Stomach (tissue), 9 donors: ENCODE data around the gene REEP2. TPM values are rescaled to one million over a fixed set of nuclear protein-coding genes. Genes with fewer than 3 reads are reported as not detected.

Experiments
- DNase-seq, 2 donors: peaks; one replicate each; pipeline versions ENCODE4 v3.0.0 to v3.0.0-alpha.2; 2013 to 2019
- H3K27ac ChIP-seq, 5 donors: fragments of 200-600 bp in 4 of 5; sonication (generic) in 4 of 5; one replicate each; pipeline ENCODE4 v1.5.1; 2013 to 2019; ENCODE audit warnings: mild to moderate bottlenecking in 1 of 5, moderate library complexity in 1 of 5
- H3K27me3 ChIP-seq, 3 donors: fragments of 200-600 bp; sonication (generic); one replicate each; pipeline ENCODE4 v1.5.1; 2017 to 2019; ENCODE audit warnings: mixed run types in 1 of 3
- H3K36me3 ChIP-seq, 4 donors: fragments of 200-600 bp; sonication (generic); 1 replicate in 3 of 4; 2 replicates in 1 of 4; pipeline ENCODE4 v1.5.1; 2016 to 2019
- H3K4me1 ChIP-seq, 4 donors: fragments of 200-600 bp; sonication (generic); one replicate each; pipeline ENCODE4 v1.5.1; 2016 to 2019
- H3K4me3 ChIP-seq, 4 donors: fragments of 200-600 bp; sonication (generic) in 3 of 4; one replicate each; pipeline ENCODE4 v1.5.1; 2016 to 2019; ENCODE audit warnings: mild to moderate bottlenecking in 1 of 4
- H3K9me3 ChIP-seq, 4 donors: fragments of 200-600 bp; sonication (generic); one replicate each; pipeline ENCODE4 v1.5.1; 2016 to 2019
- CTCF ChIP-seq, 7 experiments: fragments of 450-650 bp in 4 of 7; fragments of 200-600 bp in 3 of 7; sonication (generic) in 3 of 7; IDR thresholded peaks; one replicate each; pipeline ENCODE4 v1.5.1; 2016 to 2019; ENCODE audit warnings: antibody characterized with exemption in 7 of 7, control low read depth in 2 of 7, mild to moderate bottlenecking in 1 of 7
- EP300 ChIP-seq: sonication (generic); formaldehyde crosslinking; IDR thresholded peaks from one replicate; pipeline ENCODE4 v1.6.1; 2017; ENCODE audit warnings: antibody characterized with exemption
- POLR2A ChIP-seq, 4 donors: fragments of 450-650 bp; IDR thresholded peaks; one replicate each; pipeline ENCODE4 v1.6.1; 2016; ENCODE audit warnings: antibody characterized with exemption in 4 of 4, control low read depth in 2 of 4, mild to moderate bottlenecking in 1 of 4, moderate library complexity in 1 of 4
- POLR2AphosphoS5 ChIP-seq, 3 donors: sonication (generic); formaldehyde crosslinking; IDR thresholded peaks; one replicate each; pipeline ENCODE4 v1.6.1; 2016; ENCODE audit warnings: antibody characterized with exemption in 3 of 3
- WGBS, 5 donors: extraction: QIAGEN DNeasy Blood & Tissue Kit in 3 of 5; methylation state at CpG; one replicate each; pipeline versions ENCODE4 v1.1.5 to v1.1.7; 2013 to 2018; 5-methylcytosine and 5-hydroxymethylcytosine counted together
- intact Hi-C: fragments of 100-400 bp; cut with DNase I; formaldehyde crosslinking; loops from one replicate; pipeline ENCODE4 v1.15.1; 2023; ENCODE audit warnings: low total_unique reads
- polyA plus RNA-seq, 3 donors: library from polyadenylated mRNA; stranded (reverse); fragments of 200-250 nt; gene quantifications; one replicate each; pipeline ENCODE4 v1.2.3, GENCODE V29; 2013
- total RNA-seq, 5 donors: library from RNA; depleted of rRNA; stranded (reverse); fragments of >200 nt; gene quantifications; one replicate each; pipeline versions ENCODE4 v1.1.0 to v1.2.3, GENCODE V29; 2014 to 2016
- donor health status: healthy with polysubstance abuse.
- donor health status: Bipolar disorder and iron deficiency.
- donor health status: healthy.

REEP2 gene
- total and polyA plus RNA-seq, 8 donors = 2.1 to 73.3 (median 5.1) TPM; not detected in 2

DNA sequence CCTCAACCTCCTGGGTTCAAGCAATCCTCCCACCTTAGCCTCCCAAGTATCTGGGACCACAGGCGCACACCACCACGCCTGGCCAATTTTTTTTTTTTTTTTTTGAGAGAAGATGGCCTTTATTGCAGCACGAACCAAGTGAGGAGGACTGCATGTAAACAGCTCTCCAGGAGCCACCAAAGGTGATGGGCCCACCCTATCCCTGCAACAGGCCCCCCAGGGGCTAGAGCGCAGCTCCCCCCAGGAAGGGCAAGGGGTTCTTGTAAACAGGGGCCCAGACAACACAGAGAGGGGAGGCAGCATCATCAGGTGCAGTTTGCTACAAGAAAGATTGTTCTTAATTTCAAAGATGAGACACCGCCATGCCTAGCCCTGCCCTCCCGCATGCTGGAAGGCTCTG lies 13.9 kb downstream of the REEP2 start:
- 83 to 94% (median 90%) methylated on average over 6 of the region's 6 CpGs for WGBS, 5 donors
- TF ChIP-seq CTCF (IDR thresholded peaks at IDR 0.05) = no peak
- TF ChIP-seq POLR2A (IDR thresholded peaks at IDR 0.05) = no peak
- TF ChIP-seq POLR2AphosphoS5 (IDR thresholded peaks at IDR 0.05) = no peak
- no peak for TF ChIP-seq EP300
- intact Hi-C loops = no loop called here
- H3K4me1 ChIP-seq = peaks cover 3 to 11% (median 9%) of the 10 kb centered on the region in 4 donors
- H3K4me3 ChIP-seq = no peak overlapping the region
- no peak for DNase-seq
- H3K27me3 ChIP-seq = no peaks in the 10 kb centered on the region
- H3K9me3 ChIP-seq = no peaks in the 10 kb centered on the region
- no peaks in the 10 kb centered on the region for H3K36me3 ChIP-seq
- no peak overlapping the region for H3K27ac ChIP-seq

- Histone ChIP-seq H3K27ac (no peak overlapping the region), H3K4me1 (peaks cover 11 to 20% (median 18%) of the 10 kb centered on the region in 4 donors), H3K9me3 (no peaks in the 10 kb centered on the region), H3K36me3 (no peaks in the 10 kb centered on the region), H3K27me3 (no peaks in the 10 kb centered on the region), H3K4me3 (no peak overlapping the region)
- TF ChIP-seq POLR2AphosphoS5 (IDR thresholded peaks at IDR 0.05) (no peak), EP300 (no peak), POLR2A (IDR thresholded peaks at IDR 0.05) (no peak), CTCF (IDR thresholded peaks at IDR 0.05) (no peak)
- intact Hi-C loops = no loop called here
- DNase-seq = no peak
- 84 to 93% (median 87%) methylated on average over 13 of the region's 13 CpGs for WGBS, 5 donors
Measured at GRCh38 chr5:138453590-138453989, 14.7 kb downstream of the REEP2 start.

- no peak for DNase-seq
- intact Hi-C loops = no loop called here
- WGBS, 5 donors = 85 to 92% (median 90%) methylated on average over 8 of the region's 8 CpGs
Measured at GRCh38 chr5:138454121-138454520, 15.3 kb downstream of the REEP2 start.

GRCh38 chr5:138455232-138455930 lies 16.5 kb downstream of the REEP2 start:
- intact Hi-C loops = no loop called here
- TF ChIP-seq CTCF (IDR thresholded peaks at IDR 0.05) (no peak), POLR2A (IDR thresholded peaks at IDR 0.05) (no peak), EP300 (no peak)
- WGBS, 5 donors = 78 to 84% (median 81%) methylated on average over 11 of the region's 11 CpGs
- no peak overlapping the region for H3K4me3 ChIP-seq
- no peaks in the 10 kb centered on the region for H3K27me3 ChIP-seq
- no peaks in the 10 kb centered on the region for H3K36me3 ChIP-seq
- no peaks in the 10 kb centered on the region for H3K9me3 ChIP-seq
- no peak overlapping the region for H3K27ac ChIP-seq
- no peak for DNase-seq
- peaks cover 10 to 20% (median 17%) of the 10 kb centered on the region in 4 donors for H3K4me1 ChIP-seq

More at GRCh38 chr5:138454121-138454520, 15.3 kb downstream of the REEP2 start:
- H3K36me3 ChIP-seq = no peaks in the 10 kb centered on the region
- H3K4me3 ChIP-seq = no peak overlapping the region
- H3K4me1 ChIP-seq = peaks cover 13 to 25% (median 23%) of the 10 kb centered on the region in 4 donors
- H3K27ac ChIP-seq = no peak overlapping the region
- TF ChIP-seq POLR2A (IDR thresholded peaks at IDR 0.05) (no peak), EP300 (no peak), CTCF (IDR thresholded peaks at IDR 0.05) (no peak), POLR2AphosphoS5 (IDR thresholded peaks at IDR 0.05) (no peak)
- H3K9me3 ChIP-seq = no peaks in the 10 kb centered on the region
- H3K27me3 ChIP-seq = no peaks in the 10 kb centered on the region
